GM21447 (cell line): ENCODE results near the gene ACR.

Experiments
- ATAC-seq: cut with Tn5 transposase; IDR thresholded peaks from one replicate; pipeline ENCODE4 v1.9.1; 2021; ENCODE audit not compliant: unreplicated experiment

Gene ACR

GRCh38 chr22:50702821-50703725 lies 34.9 kb upstream of the ACR start:
- ATAC-seq = no peak

GRCh38 chr22:50703726-50704509 lies 34.1 kb upstream of the ACR start:
- no peak for ATAC-seq

GRCh38 chr22:50704510-50705218 lies 33.3 kb upstream of the ACR start:
- ATAC-seq = no peak

GRCh38 chr22:50705219-50705691 lies 32.7 kb upstream of the ACR start:
- no peak for ATAC-seq

GRCh38 chr22:50705851-50706351 lies 32.1 kb upstream of the ACR start:
- ATAC-seq = no peak

- no peak for ATAC-seq
Measured at GRCh38 chr22:50706481-50707125, 31.4 kb upstream of the ACR start.

- ATAC-seq = no peak
Measured at GRCh38 chr22:50708474-50708873, 29.5 kb upstream of the ACR start.

- no peak for ATAC-seq
Measured at GRCh38 chr22:50708996-50709395, 29.0 kb upstream of the ACR start.

- ATAC-seq = no peak
Measured at GRCh38 chr22:50710221-50710620, 27.8 kb upstream of the ACR start.

- ATAC-seq = no peak
Measured at GRCh38 chr22:50710886-50711285, 27.1 kb upstream of the ACR start.

- ATAC-seq = no peak
Measured at GRCh38 chr22:50711446-50712340, 26.3 kb upstream of the ACR start.

GRCh38 chr22:50712341-50713007 lies 25.5 kb upstream of the ACR start:
- ATAC-seq = no peak

- ATAC-seq = no peak
Measured at GRCh38 chr22:50713008-50713385, 25.0 kb upstream of the ACR start.

GRCh38 chr22:50713571-50714056 lies 24.4 kb upstream of the ACR start:
- no peak for ATAC-seq

GRCh38 chr22:50714150-50714549 lies 23.9 kb upstream of the ACR start:
- no peak for ATAC-seq

GRCh38 chr22:50714631-50715179 lies 23.3 kb upstream of the ACR start:
- ATAC-seq = no peak

- ATAC-seq = no peak
Measured at GRCh38 chr22:50715250-50715649, 22.8 kb upstream of the ACR start.

- ATAC-seq = no peak
Measured at GRCh38 chr22:50715776-50716175, 22.2 kb upstream of the ACR start.
